Sigmoid colon (tissue), 4 donors: ENCODE measurements around the gene CLIC4.

ENCODE experiments used
- EP300 ChIP-seq, 4 donors: sonication (generic); formaldehyde crosslinking; IDR thresholded peaks; one replicate each; pipeline ENCODE4 v1.6.1; 2017; ENCODE audit warnings: antibody characterized with exemption in 4 of 4
- POLR2AphosphoS5 ChIP-seq, 4 donors: sonication (generic); formaldehyde crosslinking; IDR thresholded peaks; one replicate each; pipeline ENCODE4 v1.6.1; 2017; ENCODE audit warnings: antibody characterized with exemption in 4 of 4

DNA sequence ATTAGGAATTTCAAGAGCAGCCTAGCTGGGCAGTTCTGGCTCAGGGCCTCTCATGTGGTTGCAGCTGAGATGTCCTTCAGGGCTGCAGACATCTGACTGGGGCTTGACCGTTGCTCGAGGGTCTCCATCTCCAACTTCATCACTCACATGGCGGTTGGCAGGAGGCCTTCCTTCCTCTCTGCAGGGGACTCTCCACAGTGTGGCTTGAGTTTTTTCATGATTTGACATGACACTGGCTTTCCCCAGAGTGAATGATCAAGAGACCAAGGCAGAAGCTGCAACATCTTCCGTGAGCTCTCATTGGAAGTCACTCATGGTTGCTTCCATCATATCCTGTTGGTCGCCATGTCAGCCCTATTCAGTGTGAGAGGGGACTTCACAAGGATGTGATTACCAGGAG lies 110.2 kb downstream of the CLIC4 start:
- TF ChIP-seq POLR2AphosphoS5 (IDR thresholded peaks at IDR 0.05): no peak
- TF ChIP-seq EP300 (IDR thresholded peaks at IDR 0.05): no peak
